Epithelial cell of esophagus (primary cell): Measurements from ENCODE around the gene CDH15.
A peak's percentile ranks its signal among the peaks of the same experiment; 100 is the strongest.

ENCODE experiments used
- DNase-seq: peaks from one replicate; pipeline ENCODE4 v3.0.0; 2010; ENCODE audit warnings: low read depth
- H3K4me3 ChIP-seq: 2 replicates; pipeline ENCODE4 v1.5.1; 2011; ENCODE audit warnings: mild to moderate bottlenecking, low read length, control low read depth
- TF ChIP-seq, protein P1 (sequence below): IDR thresholded peaks from 2 replicates; pipeline ENCODE4 v1.5.1; 2011; ENCODE audit warnings: low read depth, mild to moderate bottlenecking, low read length, control low read depth, inconsistent platforms; ENCODE audit not compliant: insufficient read depth; ENCODE audit errors: missing control alignments

The CDH15 gene

DNA sequence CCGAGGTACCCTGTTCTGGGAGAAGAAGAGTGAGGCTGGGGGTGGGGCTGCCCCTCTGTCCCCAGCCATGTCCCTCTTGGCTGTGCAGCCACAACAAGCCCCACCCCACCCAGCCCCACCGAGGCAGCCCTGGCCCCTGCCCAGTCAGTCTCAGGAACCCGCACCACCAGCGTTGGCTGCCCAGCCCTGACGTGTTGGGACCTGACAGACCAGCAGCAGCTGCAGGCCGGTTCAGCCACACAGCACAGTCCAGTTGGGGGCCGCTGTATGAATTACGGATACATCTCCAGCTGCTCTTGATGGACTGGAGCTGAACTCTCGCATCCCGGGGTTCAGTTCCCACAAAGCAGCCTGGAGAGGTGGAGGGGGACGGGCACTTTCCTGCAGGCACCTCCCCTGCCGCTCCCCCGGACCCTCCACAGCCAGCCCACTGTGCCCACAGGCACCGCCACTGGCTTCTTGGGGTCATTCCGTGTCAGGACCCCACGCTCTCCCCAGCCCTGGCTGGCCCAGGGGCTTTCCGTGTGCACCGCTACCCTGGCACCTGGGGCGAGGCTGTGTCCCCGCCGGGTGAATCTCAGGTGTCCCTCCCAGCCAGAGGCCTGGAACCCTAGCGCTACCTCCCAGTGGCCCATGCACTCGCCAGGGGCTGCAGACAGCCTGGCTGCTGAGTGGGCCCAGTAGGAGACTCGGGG lies 7.1 kb downstream of the CDH15 start:
- H3K4me3 ChIP-seq = no peak overlapping the region
- TF ChIP-seq, protein P1, sequence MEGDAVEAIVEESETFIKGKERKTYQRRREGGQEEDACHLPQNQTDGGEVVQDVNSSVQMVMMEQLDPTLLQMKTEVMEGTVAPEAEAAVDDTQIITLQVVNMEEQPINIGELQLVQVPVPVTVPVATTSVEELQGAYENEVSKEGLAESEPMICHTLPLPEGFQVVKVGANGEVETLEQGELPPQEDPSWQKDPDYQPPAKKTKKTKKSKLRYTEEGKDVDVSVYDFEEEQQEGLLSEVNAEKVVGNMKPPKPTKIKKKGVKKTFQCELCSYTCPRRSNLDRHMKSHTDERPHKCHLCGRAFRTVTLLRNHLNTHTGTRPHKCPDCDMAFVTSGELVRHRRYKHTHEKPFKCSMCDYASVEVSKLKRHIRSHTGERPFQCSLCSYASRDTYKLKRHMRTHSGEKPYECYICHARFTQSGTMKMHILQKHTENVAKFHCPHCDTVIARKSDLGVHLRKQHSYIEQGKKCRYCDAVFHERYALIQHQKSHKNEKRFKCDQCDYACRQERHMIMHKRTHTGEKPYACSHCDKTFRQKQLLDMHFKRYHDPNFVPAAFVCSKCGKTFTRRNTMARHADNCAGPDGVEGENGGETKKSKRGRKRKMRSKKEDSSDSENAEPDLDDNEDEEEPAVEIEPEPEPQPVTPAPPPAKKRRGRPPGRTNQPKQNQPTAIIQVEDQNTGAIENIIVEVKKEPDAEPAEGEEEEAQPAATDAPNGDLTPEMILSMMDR = no peak
- DNase-seq = peak; percentile 43

DNA sequence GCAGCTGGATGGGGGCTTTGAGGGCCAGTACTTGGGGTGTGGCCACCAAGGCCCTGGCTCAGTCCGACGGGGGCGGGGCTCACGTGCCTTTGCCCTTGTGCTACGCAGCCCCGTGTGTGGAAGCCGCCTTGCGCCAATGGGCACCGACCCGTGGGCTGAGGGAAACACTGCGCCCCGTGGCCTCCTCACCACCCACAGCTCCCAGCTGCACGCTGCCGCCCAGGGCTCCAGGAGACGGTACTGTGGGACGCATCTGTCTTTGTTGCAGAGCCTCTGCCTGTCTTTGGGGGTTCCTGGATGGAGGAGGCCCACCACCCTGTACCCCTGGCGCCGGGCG lies 7.6 kb downstream of the CDH15 start:
- TF ChIP-seq, protein P1 = no peak
- no peak for DNase-seq
- H3K4me3 ChIP-seq = no peak overlapping the region

DNA sequence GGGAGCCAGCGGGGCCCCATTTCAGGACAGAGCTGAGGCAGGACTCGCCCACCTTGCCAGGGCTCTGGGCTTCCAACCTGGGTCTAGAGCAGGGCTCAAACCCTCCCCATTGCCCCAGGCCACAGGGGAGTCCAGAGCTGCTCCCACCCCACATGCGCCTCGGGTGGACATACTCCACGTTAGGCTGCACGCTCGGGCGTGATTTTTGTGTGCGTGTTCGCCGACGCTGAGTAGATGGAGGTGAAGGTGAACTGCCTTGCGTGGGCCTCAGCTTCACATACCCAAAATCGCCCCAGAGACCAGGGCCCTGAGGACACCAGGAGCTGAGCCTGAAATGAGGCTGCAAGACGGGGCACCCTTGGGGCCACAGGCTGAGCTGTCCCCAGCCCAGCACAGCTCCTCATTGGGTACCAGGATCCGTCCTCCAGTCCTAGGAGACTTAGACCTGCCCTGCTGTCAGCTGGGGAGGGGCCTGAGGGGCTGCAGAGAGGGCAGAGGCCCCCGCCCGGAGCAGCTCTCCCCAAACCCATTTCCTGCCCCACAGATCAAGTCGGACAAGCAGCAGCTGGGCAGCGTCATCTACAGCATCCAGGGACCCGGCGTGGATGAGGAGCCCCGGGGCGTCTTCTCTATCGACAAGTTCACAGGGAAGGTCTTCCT lies 8.2 kb downstream of the CDH15 start:
- TF ChIP-seq, protein P1 = no peak
- no peak overlapping the region for H3K4me3 ChIP-seq
- DNase-seq = no peak

- TF ChIP-seq, protein P1 = no peak
Measured at GRCh38 chr16:89183463-89183862, 11.9 kb downstream of the CDH15 start.

GRCh38 chr16:89183975-89184676 lies 12.6 kb downstream of the CDH15 start:
- TF ChIP-seq, protein P1 = no peak
- no peak overlapping the region for H3K4me3 ChIP-seq

More at GRCh38 chr16:89183463-89183862, 11.9 kb downstream of the CDH15 start:
- no peak for DNase-seq
- no peak overlapping the region for H3K4me3 ChIP-seq

DNA sequence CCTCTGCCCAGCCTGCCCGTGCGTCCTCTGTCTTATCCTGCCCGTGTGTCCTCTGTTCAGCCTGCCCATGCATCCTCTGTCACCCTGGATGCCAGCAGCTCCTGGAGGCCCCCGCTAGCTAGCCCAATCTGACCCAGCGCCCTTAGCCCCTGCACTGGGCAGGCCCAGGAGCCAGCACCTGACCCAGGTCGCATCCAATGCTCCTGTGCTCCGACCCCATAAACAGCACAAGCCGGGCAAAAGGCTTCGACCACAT lies 13.1 kb downstream of the CDH15 start:
- TF ChIP-seq, protein P1 = no peak
- DNase-seq = no peak
- H3K4me3 ChIP-seq = no peak overlapping the region

More at GRCh38 chr16:89183975-89184676, 12.6 kb downstream of the CDH15 start:
- no peak for DNase-seq
